Ectodermal cell (in vitro differentiated cells): ENCODE measurements around the gene KRT76.

ENCODE experiments used
- H3K27ac ChIP-seq: 2 replicates; pipeline ENCODE4 v1.7.0; 2013; ENCODE audit warnings: mild to moderate bottlenecking, low read depth, low read length; ENCODE audit not compliant: insufficient read depth, poor library complexity, severe bottlenecking
- H3K27me3 ChIP-seq: 2 replicates; pipeline ENCODE4 v1.7.0; 2013; ENCODE audit warnings: mild to moderate bottlenecking, low read length; ENCODE audit not compliant: insufficient read depth, control insufficient read depth, poor library complexity, severe bottlenecking
- H3K36me3 ChIP-seq: one replicate; pipeline ENCODE4 v1.7.0; 2013; ENCODE audit warnings: low read length; ENCODE audit not compliant: control insufficient read depth, insufficient read depth
- H3K4me1 ChIP-seq: one replicate; pipeline ENCODE4 v1.7.0; 2013; ENCODE audit warnings: low read length; ENCODE audit not compliant: control insufficient read depth, insufficient read depth
- H3K4me3 ChIP-seq: 2 replicates; pipeline ENCODE4 v1.7.0; 2013; ENCODE audit warnings: low read depth, low read length, control low read depth; ENCODE audit not compliant: insufficient read depth
- H3K9me3 ChIP-seq: 2 replicates; pipeline ENCODE4 v1.7.0; 2013; ENCODE audit warnings: mild to moderate bottlenecking, low read length, moderate library complexity; ENCODE audit not compliant: control insufficient read depth
- WGBS, 2 experiments: methylation state at CpG; one replicate each; pipeline ENCODE4 v1.1.7; 2013; ENCODE audit warnings: missing lambda C conversion rate in 2 of 2; 5-methylcytosine and 5-hydroxymethylcytosine counted together

Gene KRT76

GRCh38 chr12:52805739-52806138, 28.6 kb upstream of the KRT76 start:
- 95 to 96% methylated on average over 3 of the region's 3 CpGs for WGBS, 2 experiments
- H3K4me3 ChIP-seq, result no peak overlapping the region
- H3K27me3 ChIP-seq, result no peaks in the 10 kb centered on the region
- H3K27ac ChIP-seq, result no peak overlapping the region
- H3K9me3 ChIP-seq, result no peaks in the 10 kb centered on the region
- H3K4me1 ChIP-seq, result peaks cover 6% of the 10 kb centered on the region
- no peaks in the 10 kb centered on the region for H3K36me3 ChIP-seq

- peaks cover 6% of the 10 kb centered on the region for H3K4me1 ChIP-seq
- H3K27ac ChIP-seq, result no peak overlapping the region
- H3K4me3 ChIP-seq, result no peak overlapping the region
- 39 to 51% methylated on average over 1 of the region's 1 CpG for WGBS, 2 experiments
- H3K27me3 ChIP-seq, result no peaks in the 10 kb centered on the region
- no peaks in the 10 kb centered on the region for H3K9me3 ChIP-seq
- no peaks in the 10 kb centered on the region for H3K36me3 ChIP-seq
Observed at GRCh38 chr12:52805000-52805399, 27.9 kb upstream of the KRT76 start.

- 84% methylated on average over 6 of the region's 6 CpGs for WGBS, 2 experiments
- H3K4me1 ChIP-seq, result peaks cover 6% of the 10 kb centered on the region
- H3K27me3 ChIP-seq, result no peaks in the 10 kb centered on the region
- H3K4me3 ChIP-seq, result no peak overlapping the region
- H3K9me3 ChIP-seq, result no peaks in the 10 kb centered on the region
- no peaks in the 10 kb centered on the region for H3K36me3 ChIP-seq
- H3K27ac ChIP-seq, result no peak overlapping the region
Observed at GRCh38 chr12:52802442-52802841, 25.3 kb upstream of the KRT76 start.

- no peak overlapping the region for H3K4me3 ChIP-seq
- no peaks in the 10 kb centered on the region for H3K27me3 ChIP-seq
- H3K27ac ChIP-seq, result no peak overlapping the region
- WGBS, 2 experiments, result 77 to 85% methylated on average over 3 of the region's 3 CpGs
- H3K9me3 ChIP-seq, result no peaks in the 10 kb centered on the region
- H3K4me1 ChIP-seq, result peaks cover 6% of the 10 kb centered on the region
- no peaks in the 10 kb centered on the region for H3K36me3 ChIP-seq
Observed at GRCh38 chr12:52801773-52802172, 24.6 kb upstream of the KRT76 start.

GRCh38 chr12:52800259-52800917, 23.2 kb upstream of the KRT76 start:
- Histone ChIP-seq H3K9me3 (no peaks in the 10 kb centered on the region), H3K27me3 (no peaks in the 10 kb centered on the region), H3K36me3 (no peaks in the 10 kb centered on the region), H3K4me3 (no peak overlapping the region), H3K4me1 (peaks cover 5% of the 10 kb centered on the region), H3K27ac (no peak overlapping the region)
- 93 to 100% methylated on average over 1 of the region's 1 CpG for WGBS, 2 experiments

GRCh38 chr12:52799505-52800211, 22.5 kb upstream of the KRT76 start:
- 71 to 74% methylated on average over 5 of the region's 5 CpGs for WGBS, 2 experiments
- H3K36me3 ChIP-seq, result no peaks in the 10 kb centered on the region
- no peaks in the 10 kb centered on the region for H3K9me3 ChIP-seq
- no peaks in the 10 kb centered on the region for H3K27me3 ChIP-seq
- H3K27ac ChIP-seq, result no peak overlapping the region
- no peaks in the 10 kb centered on the region for H3K4me1 ChIP-seq
- no peak overlapping the region for H3K4me3 ChIP-seq

- no peaks in the 10 kb centered on the region for H3K27me3 ChIP-seq
- WGBS, 2 experiments, result 73 to 77% methylated on average over 7 of the region's 7 CpGs
- no peaks in the 10 kb centered on the region for H3K4me1 ChIP-seq
- H3K36me3 ChIP-seq, result no peaks in the 10 kb centered on the region
- no peak overlapping the region for H3K4me3 ChIP-seq
- no peak overlapping the region for H3K27ac ChIP-seq
- H3K9me3 ChIP-seq, result no peaks in the 10 kb centered on the region
Observed at GRCh38 chr12:52798671-52799504, 21.7 kb upstream of the KRT76 start.

GRCh38 chr12:52798003-52798670, 21.0 kb upstream of the KRT76 start:
- Histone ChIP-seq H3K9me3 (no peaks in the 10 kb centered on the region), H3K27me3 (no peaks in the 10 kb centered on the region), H3K27ac (no peak overlapping the region), H3K36me3 (no peaks in the 10 kb centered on the region), H3K4me1 (no peaks in the 10 kb centered on the region), H3K4me3 (no peak overlapping the region)
- WGBS, 2 experiments, result 84 to 92% methylated on average over 4 of the region's 4 CpGs

- H3K9me3 ChIP-seq, result no peaks in the 10 kb centered on the region
- no peak overlapping the region for H3K27ac ChIP-seq
- no peaks in the 10 kb centered on the region for H3K4me1 ChIP-seq
- no peak overlapping the region for H3K4me3 ChIP-seq
- no peaks in the 10 kb centered on the region for H3K36me3 ChIP-seq
- no peaks in the 10 kb centered on the region for H3K27me3 ChIP-seq
Observed at GRCh38 chr12:52797529-52797894, 20.4 kb upstream of the KRT76 start.
